Kidney epithelial cell (primary cell): ENCODE data around the gene CDK6. TPM values are rescaled to one million over a fixed set of nuclear protein-coding genes. Genes with fewer than 3 reads are reported as not detected.

Experiments
- DNase-seq: peaks from one replicate; pipeline ENCODE4 v3.0.0-alpha.2; 2010; ENCODE audit warnings: low read depth
- H3K27me3 ChIP-seq: 2 replicates; pipeline ENCODE4 v1.6.0; 2011; ENCODE audit warnings: low read length; ENCODE audit not compliant: control insufficient read depth, insufficient read depth
- H3K36me3 ChIP-seq: 2 replicates; pipeline ENCODE4 v1.5.1; 2011; ENCODE audit warnings: low read length; ENCODE audit not compliant: control insufficient read depth, insufficient read depth
- H3K4me3 ChIP-seq: 2 replicates; pipeline ENCODE4 v1.5.1; 2011; ENCODE audit warnings: low read depth, mild to moderate bottlenecking, control low read depth, low read length
- CTCF ChIP-seq: IDR thresholded peaks from 2 replicates; pipeline ENCODE4 v1.5.1; 2011; ENCODE audit warnings: mild to moderate bottlenecking, moderate library complexity, low read length, control low read depth, inconsistent platforms; ENCODE audit not compliant: insufficient read depth, poor library complexity, severe bottlenecking
- total RNA-seq: library from RNA; depleted of rRNA; stranded (reverse); fragments of >200 nt; gene quantifications from 2 replicates; pipeline ENCODE4 v1.2.3, GENCODE V29; 2015

CDK6 gene
- total RNA-seq, 1 donor from 2014 or later = 91.0 TPM

- H3K4me3 ChIP-seq = no peak overlapping the region
- no peaks in the 10 kb centered on the region for H3K36me3 ChIP-seq
- DNase-seq = no peak
- no peaks in the 10 kb centered on the region for H3K27me3 ChIP-seq
- TF ChIP-seq CTCF = no peak
These were observed 37.7 kb downstream of the CDK6 start for GRCh38 chr7:92798517-92799249.

- H3K27me3 ChIP-seq = no peaks in the 10 kb centered on the region
- DNase-seq = no peak
- no peak for TF ChIP-seq CTCF
These were observed 38.7 kb downstream of the CDK6 start for GRCh38 chr7:92797693-92798092.

GRCh38 chr7:92797284-92797683 lies 39.1 kb downstream of the CDK6 start:
- TF ChIP-seq CTCF = no peak
- no peak overlapping the region for H3K4me3 ChIP-seq

More at GRCh38 chr7:92797693-92798092, 38.7 kb downstream of the CDK6 start:
- Histone ChIP-seq H3K4me3 (no peak overlapping the region), H3K36me3 (no peaks in the 10 kb centered on the region)

GRCh38 chr7:92794831-92795230 lies 41.5 kb downstream of the CDK6 start:
- no peak overlapping the region for H3K4me3 ChIP-seq
- DNase-seq = no peak
- no peak for TF ChIP-seq CTCF
- no peaks in the 10 kb centered on the region for H3K36me3 ChIP-seq
- no peaks in the 10 kb centered on the region for H3K27me3 ChIP-seq

More at GRCh38 chr7:92797284-92797683, 39.1 kb downstream of the CDK6 start:
- DNase-seq = no peak
- no peaks in the 10 kb centered on the region for H3K27me3 ChIP-seq
- H3K36me3 ChIP-seq = no peaks in the 10 kb centered on the region

- Histone ChIP-seq H3K4me3 (no peak overlapping the region), H3K27me3 (no peaks in the 10 kb centered on the region), H3K36me3 (no peaks in the 10 kb centered on the region)
- DNase-seq = no peak
- no peak for TF ChIP-seq CTCF
These were observed 42.0 kb downstream of the CDK6 start for GRCh38 chr7:92794391-92794790.
